ENCODE measurements around the gene PLAA.
"Not testable (repeated sequence)": the region's sequence is repeated elsewhere in the genome, so short reads cannot be mapped to it uniquely, and the experiment has no call there.

PLAA gene

DNA sequence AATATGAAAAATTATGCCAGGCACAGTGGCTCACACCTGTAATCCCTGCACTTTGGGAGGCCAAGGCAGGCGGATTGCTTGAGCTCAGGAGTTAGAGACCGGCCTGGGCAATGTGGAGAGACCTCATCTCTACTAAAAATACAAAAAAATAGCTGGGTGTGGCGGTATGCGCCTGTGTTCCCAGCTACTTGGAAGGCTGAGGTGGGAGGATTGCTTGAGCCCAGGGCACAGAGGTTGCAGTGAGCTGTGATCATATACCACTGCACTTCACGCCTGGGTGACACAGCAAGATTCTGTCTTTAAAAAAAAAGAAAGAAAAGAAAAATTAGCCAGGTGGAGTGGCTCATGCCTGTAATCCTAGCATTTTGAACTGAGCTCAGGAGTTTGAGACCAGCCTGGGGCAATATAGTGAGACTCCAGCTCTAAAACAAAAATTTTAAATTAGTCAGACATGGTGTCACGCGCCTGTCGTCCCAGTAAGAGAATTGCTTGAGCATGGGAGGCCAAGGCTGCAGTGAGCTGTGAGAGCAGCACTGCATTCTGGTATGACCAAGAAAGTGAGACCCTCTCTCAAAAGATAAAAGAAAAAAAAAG, 18.0 kb downstream of the PLAA start:
- no peak for DNase-seq

GRCh38 chr9:26925609-26926008, 21.4 kb downstream of the PLAA start:
- no peak for DNase-seq

- DNase-seq = no peak
These were observed 27.3 kb downstream of the PLAA start for GRCh38 chr9:26919698-26920097.

DNA sequence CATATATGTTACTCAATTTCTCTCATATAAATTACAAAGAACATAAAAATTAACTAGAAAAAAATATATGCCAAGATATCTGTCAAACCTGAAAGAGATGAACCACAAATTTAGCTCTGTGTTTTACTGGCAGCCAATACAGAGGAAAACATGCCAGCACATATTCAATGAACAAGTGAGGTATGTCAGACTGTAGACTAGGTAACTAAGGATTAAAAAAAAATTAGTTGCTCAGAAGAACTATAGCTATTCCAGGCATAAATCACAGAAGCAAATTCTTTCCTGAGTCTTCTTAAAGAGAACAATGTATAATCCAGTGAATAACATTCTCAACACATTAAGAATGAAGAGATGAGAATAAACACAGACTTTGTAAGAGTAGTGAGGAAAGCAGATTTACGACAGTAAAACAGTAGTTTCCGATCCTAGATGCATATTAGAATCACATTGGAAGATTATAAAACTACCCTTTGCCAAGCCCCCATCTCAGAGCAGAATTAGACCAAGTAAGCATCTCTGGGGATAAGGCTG, 33.8 kb downstream of the PLAA start:
- DNase-seq = no peak

GRCh38 chr9:26904671-26905070, 42.4 kb downstream of the PLAA start:
- no peak for DNase-seq

DNA sequence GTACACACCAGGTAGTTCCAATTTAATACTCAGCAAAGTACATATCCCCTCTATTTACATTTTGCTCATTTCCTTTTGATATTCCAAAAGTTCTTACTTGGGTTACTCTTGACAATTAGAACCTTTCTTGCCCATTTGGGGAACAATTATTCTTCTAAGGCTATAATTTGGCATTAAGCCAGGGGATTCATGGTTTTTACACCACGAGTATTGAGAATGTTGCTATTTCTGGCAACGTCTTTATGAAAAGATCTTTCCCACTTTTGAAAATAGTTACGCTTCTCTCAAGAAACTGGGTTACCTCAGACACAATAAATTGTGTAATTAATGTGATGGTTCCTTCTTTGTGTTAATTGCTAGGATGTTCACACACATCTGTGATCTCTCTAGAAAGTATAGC, 43.0 kb downstream of the PLAA start:
- DNase-seq = no peak

- DNase-seq = no peak
These were observed 53.9 kb downstream of the PLAA start for GRCh38 chr9:26893030-26893676.

DNA sequence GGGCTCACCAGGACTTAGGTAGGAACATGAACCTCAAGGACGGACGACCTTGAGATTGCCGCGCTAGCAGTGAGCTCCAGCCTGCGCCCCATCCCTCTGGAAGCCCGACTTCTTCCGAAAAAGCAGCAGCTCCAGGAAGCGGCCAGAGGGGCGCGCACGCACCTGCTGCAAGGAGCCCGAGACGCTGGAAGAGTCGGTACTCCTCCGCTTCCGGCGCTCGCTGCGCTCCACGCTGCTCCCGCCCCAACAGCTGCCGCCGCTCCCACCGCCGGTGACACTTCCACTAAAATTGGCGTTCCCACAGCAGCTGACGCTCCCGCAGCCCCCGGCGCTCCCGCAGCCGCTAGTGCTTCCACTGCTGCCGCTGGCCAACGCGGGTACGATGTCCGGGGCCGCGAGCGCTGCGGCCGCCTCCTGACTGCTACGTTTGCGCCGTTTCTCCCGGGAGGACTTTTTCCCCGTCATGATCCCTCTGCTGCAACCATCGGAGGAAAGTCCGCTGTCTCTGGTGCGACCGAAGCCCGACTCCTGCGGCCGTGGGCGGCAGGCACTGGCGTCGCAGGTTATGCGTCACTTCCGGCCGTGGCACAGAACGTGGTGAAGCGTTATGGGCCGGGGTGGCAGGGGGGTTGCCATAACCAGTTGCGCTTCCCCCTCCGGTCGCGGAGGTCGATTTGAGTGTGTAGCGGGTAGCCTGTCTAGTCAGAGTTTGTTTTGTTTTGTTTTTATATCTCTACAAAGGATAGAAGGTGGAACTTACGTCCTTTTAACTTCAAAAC, 54.6 kb downstream of the PLAA start, which contains the start of gene CAAP1:
Gene CAAP1, minus strand, starts transcription at position 552 of the 779 bp plus-strand sequence. Its CDS starts 87 bp downstream, at position 465.
- DNase-seq = peak; percentile 81 to 97 (median 89)

DNA sequence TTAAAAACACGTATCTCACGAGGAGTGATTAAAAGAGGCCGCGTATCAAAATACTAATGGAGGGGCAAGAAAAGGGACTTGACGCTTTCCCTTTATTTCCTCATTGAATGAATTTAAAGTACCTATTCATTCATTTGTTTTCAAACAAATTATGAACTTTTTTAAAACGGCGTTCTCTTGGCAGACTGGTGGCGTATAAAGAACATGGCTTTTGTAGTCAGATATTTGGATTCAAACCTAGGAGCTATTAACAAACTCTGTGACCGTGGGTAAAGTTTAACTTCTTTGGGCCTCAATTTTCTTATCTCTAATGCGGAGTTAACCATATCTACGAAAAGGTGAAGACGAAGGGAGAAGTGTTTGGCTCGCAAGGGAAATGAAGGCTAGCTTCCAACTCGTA, 55.3 kb downstream of the PLAA start:
- DNase-seq = no peak

GRCh38 chr9:26888271-26888670, 58.8 kb downstream of the PLAA start:
- no peak for DNase-seq

DNA sequence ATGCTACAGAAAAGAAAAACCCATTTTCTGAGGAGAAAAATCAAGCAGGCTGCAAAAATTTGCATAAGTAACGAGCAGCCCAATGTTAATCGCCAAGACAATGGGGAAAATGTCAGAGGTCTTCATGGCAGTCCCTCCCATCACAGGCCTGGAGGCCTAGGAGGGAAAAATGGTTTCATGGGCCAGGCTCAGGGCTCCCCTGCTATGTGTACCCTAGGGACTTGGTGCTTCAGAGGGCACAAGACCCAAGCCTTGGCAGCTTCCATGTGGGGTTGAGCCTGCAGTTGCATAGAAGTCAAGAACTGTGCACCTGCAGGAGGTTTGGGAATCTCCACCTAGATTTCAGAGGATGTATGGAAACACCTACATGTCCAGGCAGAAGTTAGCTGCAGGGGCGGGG, 64.9 kb downstream of the PLAA start:
- DNase-seq = no peak

- no peak for DNase-seq
These were observed 66.8 kb downstream of the PLAA start for GRCh38 chr9:26880262-26880661.

DNA sequence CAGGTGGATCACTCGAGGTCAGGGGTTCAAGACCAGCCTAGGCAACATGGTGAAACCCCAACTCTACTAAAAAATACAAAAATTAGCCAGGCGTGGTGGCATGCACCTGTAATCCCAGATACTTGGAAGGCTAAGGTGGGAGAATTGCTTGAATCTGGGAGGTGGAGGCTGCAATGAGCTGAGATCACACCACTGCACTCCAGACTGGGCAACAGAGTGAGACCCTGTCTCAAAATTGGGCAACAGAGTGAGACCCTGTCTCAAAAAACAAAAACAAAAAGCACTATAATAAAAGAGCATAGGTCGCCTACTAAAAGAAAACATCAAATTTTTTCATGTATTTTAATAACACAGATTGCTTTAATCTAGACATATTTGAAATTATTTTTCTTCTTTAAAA, 71.9 kb downstream of the PLAA start:
- DNase-seq = not testable (repeated sequence)

DNA sequence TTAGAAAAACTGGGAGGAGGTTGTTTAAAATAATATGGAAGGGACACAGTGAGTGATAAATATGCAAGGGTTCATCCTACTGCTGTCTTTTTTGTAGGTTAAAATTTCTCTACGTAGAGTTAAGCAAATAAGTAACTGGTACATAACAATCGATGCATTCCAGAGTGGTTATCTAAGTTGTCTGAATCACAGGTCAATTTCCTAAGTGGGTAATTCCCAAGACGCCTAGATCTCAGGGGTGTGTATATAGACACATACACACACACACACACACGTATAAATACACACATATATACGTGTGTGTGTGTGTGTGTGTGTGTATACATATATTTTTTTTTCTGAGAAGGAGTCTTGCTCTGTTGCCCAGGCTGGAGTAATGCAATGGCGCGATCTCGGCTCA, 76.8 kb downstream of the PLAA start:
- no peak for DNase-seq

- no peak for DNase-seq
These were observed 84.0 kb downstream of the PLAA start for GRCh38 chr9:26863074-26863473.

GRCh38 chr9:26856413-26857032, 90.5 kb downstream of the PLAA start:
- DNase-seq = peak in 1 of 5 experiments; percentile 64
